Umbilical cord (tissue), 2 donors: ENCODE measurements around the gene ZFAND3. TPM values are rescaled to one million over a fixed set of nuclear protein-coding genes. Genes with fewer than 3 reads are reported as not detected.

Experiments used
- DNase-seq: peaks from one replicate; pipeline ENCODE4 v3.0.0-alpha.2; 2015; ENCODE audit warnings: low spot score
- total RNA-seq: library from RNA; depleted of rRNA; stranded (reverse); fragments of >200 nt; gene quantifications from one replicate; pipeline ENCODE4 v1.2.3, GENCODE V29; 2014; ENCODE audit warnings: low replicate concordance; ENCODE audit not compliant: insufficient read depth

ZFAND3 gene
- total RNA-seq, 1 donor from 2014 or later: 42.9 TPM

DNA sequence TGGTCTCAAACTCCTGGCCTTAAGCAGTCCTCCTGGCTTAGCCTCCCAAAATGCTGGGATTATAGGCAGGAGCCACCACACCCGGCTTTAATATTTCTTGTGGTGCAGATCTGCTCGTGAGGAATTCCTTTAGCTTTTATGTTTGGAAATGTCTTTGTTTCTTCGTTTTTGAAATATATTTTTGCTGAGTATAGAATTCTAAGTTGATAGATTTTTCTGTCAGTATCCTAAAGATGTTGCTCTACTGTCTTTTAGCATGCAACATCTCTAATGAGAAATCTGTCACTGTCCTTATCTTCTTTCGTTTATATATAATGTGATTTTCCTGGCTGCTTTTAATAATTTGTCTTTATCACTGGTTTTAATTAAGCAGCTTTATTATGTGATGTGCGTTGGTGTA, 75.1 kb downstream of the ZFAND3 start:
- no peak for DNase-seq

DNA sequence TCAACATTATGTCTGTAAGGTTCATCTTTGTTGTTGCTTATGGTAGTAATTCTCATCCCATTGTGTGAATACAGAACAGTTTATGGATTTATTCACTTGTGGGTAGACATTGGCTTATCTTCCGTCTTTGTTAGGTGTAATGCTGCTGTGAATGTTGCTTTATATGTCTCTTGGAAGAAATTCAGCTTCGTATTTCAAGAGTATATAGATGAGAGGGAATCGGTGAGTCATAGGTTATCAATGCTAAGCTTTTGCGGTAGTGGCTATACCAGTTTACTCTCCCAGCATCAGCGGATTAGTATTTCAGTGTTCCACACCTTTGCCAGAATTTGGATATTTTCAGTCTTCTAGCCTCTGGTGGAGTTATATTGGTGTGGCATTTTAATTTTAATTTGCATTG, 77.8 kb downstream of the ZFAND3 start:
- DNase-seq: peak; percentile 21

DNA sequence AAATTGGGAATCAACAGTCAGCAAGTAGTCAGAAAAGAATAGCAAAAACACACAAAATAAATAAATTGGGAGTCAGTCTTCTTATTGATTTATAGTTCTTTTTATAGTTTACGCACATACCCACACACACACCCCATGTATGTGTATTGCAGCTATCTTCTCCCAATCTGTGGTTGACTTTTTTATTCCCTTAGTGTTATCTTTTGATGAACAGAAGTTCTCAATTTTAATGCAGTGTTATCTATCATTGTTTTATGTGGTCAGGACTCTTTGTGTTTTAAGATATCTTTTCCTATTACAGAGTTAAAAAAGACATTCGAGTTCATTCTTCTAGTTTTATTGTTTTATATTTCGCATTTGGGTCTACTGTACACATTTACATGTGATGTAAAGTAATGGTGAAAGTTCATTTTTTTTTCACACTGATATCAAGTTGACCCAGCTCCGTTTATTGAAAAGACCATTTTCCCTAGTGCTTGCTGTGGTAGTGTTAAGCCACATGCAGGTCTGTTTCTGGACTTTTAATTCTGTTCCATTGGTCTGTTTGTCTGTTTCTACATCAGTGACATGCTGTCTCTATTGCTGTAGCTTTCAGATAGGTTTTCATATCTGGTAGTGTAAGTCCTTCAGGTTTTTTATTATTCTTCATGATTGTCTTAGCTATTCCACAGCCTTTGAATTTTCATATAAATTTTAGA, 78.4 kb downstream of the ZFAND3 start:
- DNase-seq: no peak

DNA sequence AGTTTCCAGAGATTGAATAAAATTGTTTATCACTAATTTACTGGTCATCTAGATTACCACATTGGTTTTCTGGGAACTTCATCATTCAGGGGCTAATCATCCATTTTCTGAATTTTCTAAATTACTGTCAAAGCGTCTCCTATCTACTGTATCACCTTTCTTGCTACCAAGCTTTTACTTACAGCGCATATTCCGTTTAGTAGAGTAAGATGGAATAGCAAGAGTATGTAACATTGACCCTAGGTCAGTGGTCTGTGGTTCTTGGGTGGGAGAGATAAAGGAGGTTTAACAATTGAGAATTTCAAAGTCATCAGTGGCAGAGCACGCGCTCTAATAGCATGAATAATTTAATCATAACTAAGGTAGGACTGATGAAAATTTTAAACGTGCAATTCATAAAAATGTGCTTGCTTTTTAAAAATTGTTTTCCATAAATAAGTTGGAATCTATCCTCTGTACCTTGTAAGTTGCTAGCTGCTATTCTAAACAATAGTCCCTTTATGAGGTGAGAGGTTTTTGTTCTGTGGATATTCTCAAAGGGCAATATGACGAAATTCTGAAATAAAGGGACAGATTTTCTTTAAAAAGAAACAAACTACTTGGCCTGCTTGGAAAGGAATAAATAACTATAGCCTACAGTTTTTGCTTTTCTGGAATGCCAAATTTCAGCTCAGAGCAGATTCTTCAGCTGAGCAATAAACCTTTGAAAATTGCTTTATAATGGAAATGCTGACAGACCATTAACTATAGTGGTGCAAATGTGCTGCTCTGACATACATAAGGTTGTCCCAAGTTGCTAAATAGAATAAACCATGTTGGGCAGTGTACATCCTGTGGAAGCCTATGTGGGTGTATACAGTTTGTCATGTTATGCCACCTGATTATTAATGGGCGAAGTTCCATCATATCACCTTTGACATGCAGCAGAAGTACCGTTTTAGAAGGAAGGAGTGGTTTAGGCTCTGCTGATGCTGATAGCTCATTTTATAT, 84.1 kb downstream of the ZFAND3 start:
- no peak for DNase-seq

DNA sequence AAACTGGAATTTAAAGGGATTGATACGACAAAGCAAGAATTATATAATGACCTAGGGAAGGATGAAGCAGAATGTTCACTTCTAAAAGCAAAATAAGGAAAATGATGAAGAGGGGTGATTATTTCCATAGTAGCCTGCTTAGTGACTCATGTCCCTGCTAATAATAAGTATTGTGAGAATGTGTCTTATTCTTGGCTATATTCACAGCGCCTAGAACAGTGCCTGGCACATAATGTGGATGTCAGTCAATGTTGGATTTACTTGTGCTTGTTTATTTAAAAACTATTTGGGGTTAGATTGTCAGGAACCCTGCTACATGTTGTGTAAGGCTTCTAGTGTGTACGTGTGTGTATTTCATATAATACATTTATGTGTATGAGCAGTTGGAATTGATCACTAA, 85.1 kb downstream of the ZFAND3 start:
- no peak for DNase-seq

DNA sequence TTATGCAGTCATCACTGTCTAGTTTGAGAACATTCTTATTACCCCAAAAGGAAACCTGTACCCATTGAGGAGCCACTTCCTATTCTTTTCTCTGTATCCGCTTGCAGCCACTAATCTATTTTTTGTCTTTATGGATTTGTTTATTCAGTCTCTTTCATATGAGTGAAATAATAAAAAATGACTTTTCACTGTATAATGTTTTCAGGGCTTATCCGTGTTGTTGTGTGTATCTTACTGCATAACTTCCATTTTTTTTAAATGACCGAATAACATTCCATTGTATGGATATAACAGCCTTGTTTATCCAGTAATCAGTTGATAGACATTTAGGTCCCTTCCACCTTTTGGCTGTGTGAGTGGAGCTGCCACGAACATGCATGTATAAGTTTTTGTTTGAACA, 86.6 kb downstream of the ZFAND3 start:
- DNase-seq: no peak

DNA sequence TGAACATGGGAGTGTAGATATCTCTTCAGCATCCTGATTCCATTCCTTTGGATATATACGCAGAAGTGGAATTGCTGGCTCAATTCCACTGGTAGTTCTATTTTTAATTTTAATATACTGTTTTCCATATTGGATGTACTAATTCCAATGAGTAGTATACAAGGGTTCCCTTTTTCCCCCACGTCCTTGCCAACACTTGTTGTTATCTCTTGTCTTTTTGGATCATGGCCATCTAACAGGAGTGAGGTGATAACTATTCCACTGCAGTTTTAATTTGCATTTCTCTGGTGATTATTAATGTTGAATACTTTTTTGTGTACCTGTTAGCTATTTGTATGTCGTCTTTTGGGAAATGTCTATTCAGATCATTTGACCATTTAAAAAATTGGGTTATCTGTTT, 91.5 kb downstream of the ZFAND3 start:
- DNase-seq: no peak

DNA sequence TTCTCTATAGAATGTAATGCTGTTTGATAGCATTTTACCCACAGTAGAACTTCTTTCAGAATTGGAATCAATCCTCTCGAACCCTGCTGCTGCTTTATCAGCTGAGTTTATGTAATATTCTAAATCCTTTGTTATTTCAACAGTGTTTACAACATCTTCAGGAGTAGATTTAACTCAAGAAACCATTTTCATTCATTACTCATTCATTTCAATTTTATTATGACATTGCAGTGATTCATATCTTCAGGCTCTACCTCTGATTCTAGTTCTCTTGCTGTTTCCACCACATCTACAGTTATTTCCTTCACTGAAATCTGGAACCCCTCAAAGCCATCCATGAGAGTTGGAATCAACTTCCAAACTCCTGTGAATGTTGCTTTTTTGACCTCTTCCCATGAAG, 93.7 kb downstream of the ZFAND3 start:
- no peak for DNase-seq

DNA sequence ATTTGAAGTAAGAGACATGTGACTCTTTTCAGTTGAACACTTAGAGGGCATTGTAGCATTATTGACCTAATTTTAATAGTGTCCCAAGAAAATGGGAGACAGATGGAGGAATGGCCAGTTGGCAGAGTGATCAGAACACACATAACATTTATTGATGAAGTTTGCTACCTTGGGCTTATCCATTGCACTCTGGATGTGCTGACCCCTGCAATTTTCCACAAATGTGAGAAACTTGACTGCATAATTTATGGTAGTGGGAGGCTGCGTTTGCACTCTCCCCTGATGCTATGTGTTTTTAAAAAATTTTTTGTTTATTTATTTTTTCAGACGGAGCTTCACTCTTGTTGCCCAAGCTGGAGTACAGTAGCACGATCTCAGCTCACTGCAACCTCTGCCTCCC, 95.9 kb downstream of the ZFAND3 start:
- DNase-seq: no peak

DNA sequence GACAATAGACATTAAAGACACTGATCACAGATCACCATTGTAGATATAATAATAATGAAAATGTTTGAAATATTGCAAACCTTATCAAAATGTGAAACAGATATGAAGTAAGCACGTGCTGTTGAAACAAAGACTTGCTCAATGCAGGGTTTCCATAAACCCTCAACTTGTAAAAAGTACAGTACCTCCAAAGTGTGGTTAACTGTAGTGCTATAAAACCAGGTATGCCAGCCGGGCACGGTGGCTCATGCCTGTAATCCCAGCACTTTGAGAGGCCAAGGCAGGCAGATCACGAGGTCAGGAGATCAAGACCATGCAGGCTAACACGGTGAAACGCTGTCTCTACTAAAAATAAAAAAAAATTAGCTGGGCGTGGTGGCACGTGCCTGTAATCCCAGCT, 96.6 kb downstream of the ZFAND3 start:
- DNase-seq: no peak

DNA sequence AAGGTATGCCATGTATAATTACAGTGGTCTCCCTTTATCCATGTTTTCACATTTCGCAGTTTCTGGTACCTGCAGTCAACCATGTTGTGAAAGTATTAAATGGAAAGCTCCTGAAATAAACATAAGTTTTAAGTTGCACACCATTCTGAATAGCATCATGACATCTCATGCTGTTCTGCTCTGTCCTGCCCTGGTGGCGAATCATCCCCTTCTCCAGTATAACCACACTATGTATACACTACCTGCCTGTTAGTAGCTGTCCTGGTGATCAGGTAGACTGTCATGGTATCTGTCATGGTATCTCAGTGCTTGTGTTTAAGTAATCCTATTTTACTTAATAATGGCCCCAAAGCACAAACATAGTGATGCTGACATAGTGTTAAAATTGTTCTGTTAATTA, 97.1 kb downstream of the ZFAND3 start:
- no peak for DNase-seq

DNA sequence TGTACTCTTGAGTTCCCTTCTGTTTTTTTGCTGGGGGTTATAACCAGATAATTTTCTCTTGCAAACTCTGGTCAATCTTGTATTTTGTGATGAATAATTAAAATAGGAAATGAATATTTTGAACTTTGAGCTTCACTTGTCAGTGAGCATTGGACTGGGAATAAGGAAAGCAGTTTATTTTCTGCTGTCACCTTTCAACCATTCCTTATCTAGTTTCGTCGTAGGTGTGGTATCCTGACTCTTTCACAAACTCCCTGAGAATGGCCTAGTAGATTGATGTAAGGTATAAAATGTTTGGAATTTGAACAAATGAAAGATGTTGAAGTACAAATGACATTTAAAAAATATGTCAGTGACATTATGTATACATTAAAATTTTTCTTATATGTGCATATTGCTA, 98.0 kb downstream of the ZFAND3 start:
- no peak for DNase-seq

DNA sequence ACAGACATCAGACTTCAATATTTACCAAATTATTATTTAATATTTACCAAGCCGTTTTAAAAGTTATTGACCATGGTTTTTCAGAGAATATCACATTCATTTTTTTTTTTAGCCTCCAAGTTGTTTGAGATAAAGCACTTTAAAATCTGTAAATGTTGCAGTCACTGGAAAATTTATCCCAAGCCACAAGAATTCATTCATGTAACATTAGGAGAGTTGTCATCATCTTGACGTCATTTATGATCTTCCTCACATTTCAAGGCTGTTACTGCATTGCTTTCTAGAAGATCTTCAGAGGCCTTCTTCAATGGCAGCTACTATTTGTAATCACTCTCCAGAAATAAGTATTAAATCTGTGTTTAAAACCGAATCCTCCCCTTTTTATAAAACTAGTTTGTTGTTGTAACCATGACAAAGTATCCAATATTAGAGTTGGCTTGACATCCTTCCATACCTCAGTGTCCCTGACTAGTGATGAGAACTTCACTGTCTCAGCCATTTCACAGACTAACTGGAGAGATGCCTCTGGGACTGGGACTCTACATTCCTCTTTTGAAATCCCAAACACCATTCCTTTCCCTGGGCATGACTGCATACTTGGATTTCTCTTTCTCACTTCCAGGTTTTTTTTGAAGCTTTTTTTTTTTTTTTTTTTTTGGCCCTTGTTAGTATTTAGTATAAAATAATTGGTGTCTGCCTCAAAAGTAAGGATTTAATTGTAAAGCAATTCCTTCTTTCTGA, 100.1 kb downstream of the ZFAND3 start:
- no peak for DNase-seq

DNA sequence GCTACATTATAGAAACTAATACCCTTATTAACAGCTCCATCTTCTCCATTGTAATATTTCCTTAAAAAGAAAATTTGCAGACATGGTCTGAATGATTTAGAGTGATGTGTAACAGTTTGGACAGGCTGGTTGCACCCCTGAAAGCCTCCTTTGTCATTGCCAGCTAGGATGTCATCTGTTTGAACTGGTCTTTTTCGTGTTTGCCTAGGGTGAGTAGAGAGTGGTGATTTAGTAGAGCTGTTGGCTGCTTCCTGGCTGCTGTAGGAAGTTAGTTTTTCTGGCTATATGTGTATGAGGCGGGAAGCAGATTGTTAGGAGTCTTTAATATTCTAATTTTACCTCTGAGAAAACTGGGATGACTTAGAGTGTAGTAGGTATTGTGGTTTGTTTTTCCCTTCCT, 101.1 kb downstream of the ZFAND3 start:
- DNase-seq: no peak

DNA sequence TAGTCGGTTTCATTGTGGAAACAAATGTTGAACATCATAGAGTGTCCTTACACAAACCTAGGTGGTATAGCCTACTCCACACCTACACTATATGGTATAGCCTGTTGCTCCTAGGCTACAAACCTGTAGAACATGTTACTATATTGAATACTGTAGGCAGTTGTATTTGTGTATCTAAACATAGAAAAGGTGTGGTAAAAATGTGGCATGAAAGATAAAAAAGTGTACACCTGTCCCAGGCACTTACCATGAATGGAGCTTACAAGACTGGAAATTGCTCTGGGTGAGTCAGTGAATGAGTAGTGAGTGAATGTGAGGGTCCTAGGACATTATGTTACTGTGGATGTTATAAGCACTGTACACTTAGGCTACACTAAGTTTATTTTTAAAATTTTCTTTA, 103.0 kb downstream of the ZFAND3 start:
- no peak for DNase-seq

DNA sequence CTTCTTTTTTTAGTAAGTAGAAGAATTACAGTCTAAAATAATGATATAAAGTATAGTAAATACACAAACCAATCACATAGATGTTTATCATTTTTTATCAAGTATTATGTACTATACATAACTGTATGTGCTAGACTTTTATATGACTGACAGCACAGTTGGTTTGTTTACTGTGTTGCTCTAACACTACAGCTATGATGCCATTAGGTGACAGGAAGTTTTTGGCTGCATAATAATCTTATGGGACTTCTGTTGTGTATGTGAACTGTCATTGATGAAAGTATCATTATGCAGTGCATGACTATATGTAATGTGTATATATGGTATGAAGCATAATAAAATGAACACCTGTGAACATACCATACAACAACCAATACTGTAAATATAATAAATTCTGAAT, 104.0 kb downstream of the ZFAND3 start:
- no peak for DNase-seq

DNA sequence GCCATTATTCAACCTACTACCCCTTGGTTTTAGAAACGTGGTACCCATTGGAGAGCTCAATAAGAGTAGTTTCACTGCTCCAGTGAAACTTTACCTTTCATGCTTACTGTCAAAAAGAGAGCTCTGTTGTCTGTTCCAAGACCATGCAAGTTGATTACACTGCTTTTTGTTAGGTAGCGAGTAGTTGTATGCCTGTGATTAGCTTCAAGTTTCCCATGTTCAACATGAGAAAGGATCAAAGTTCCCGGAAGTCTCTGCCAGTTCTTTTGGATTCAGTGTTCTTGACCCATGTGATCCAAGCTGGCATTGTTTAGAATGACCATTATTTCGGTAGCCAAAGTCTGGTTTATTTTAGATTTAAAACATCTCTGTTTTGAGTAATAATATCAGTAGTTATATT, 107.1 kb downstream of the ZFAND3 start:
- no peak for DNase-seq

DNA sequence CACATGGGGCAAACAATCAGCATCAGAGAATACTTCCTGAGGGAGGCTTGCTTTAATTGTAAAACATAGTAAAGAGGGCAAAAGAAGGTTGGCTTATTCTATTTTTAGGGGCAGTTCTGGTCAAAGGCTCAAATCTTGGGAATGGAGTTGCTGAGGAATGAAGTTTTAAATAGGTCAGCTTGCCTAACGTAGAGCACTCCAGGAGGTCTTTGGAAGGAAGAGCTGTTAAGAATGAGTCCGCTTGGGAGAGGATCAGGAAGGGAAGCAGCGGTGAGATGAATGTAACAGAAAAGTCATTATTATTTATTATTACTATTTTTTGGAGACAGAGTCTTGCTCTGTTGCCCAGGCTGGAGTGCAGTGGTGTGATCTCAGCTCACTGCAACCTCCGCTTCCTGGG, 108.7 kb downstream of the ZFAND3 start:
- no peak for DNase-seq

DNA sequence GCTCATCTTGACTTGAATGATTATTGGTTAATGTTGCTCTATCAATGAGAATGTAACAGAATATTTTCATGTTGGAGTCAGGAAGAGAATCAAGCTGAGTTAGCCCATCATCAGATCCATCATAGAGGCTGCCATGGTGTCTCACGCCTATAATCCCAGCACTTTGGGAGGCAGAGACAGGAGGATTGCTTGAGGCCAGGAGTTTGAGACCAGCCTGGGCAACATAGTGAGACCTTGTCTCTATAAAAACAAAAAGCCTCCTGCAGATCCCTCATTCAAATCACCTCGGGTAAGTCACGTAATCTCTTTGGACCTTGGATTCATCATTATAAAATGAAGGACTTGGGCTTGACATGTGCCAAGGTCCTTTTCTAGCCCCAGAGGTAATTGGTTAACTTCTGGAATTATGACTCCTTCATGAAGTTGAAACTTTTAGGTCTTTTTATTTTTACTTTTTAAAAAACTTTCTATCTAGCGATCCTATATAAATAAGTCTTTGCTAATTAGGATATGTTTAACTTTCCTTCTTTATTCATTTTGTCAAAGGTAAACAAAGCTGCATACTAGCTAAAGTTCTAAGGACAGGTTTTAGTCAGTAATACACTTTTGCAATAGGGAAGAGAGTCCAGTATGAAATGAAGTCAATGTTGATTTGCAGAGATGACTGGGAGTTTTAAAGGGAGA, 110.9 kb downstream of the ZFAND3 start:
- DNase-seq: no peak

DNA sequence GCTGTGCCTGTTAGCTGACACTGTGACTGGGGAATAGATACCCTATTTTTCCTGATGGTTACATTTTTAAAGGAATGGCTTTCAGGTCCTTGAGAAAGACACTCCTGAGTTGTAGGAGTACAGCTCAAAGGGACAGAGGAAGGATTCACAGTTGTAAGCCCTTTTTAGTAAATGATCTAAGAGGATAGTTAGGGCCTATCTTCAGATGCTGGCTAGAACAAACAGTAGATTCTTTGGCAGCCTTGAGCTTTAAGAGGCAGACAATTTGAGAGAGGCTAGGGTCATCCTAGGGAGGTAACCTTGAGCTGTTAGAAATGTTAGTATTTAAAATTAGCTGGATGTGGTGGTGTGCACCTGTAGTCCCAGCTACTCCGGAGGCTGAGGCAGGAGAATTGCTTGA, 111.5 kb downstream of the ZFAND3 start:
- no peak for DNase-seq

DNA sequence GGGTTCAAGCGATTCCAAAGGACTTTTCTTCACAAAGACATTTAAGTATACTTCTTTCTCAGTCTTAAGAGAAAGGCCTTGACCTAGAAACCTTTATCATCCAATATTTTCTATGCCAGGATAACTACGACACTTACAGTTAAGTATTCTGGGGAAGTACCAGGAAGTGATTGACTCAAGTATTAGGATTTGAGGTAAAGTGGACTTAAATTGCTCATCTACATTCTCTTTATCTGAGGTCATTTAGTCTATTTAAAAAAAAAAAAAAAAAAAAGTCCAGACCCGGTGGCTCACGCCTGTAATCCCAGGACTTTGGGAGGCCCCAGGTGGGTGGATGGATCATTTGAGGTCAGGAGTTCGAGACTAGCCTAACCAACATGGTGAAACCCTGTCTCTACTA, 114.7 kb downstream of the ZFAND3 start:
- no peak for DNase-seq

DNA sequence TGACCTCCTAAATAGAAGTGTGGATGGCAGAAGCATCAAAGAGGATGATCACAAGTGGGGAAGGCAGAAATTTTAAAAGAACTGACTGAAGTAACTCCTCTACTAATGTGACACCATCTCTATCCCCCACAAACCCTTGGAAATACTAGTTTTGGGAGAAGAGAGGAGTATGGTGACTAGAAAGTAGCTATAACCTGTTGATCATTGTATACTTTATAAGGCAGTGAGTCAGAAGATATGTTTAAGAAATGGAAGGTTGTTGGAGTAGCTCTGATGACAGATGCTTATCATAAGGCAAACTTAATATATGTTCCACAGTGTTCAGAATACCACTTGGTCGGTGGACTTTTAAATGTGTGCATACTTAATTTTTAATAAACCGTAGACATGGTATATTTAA, 116.6 kb downstream of the ZFAND3 start:
- DNase-seq: no peak
